GM10248 (cell line): ENCODE measurements around the gene TMEM272.

ENCODE experiments used
- CTCF ChIA-PET: fragments of 300-600 bp; sonication (Branson Sonifier 250); formaldehyde crosslinking; extraction: SDS; loops from one replicate; lab custom pipeline; 2021; ENCODE audit warnings: antibody characterized with exemption; lab: Yijun Ruan, JAX
- POLR2A ChIA-PET: fragments of 350-650 bp; sonication (Branson Sonifier 250); formaldehyde crosslinking; extraction: SDS; loops from one replicate; lab custom pipeline; 2020; ENCODE audit warnings: antibody characterized with exemption; lab: Yijun Ruan, JAX
- DNase-seq: peaks from one replicate; pipeline ENCODE4 v3.0.0; 2012; ENCODE audit errors: extremely low spot score
- TF ChIP-seq, protein P1 (sequence below): IDR thresholded peaks from 2 replicates; pipeline ENCODE4 v1.5.1; 2012; ENCODE audit warnings: mild to moderate bottlenecking, low read depth; ENCODE audit errors: extremely low read depth, missing control alignments, control extremely low read depth

Gene TMEM272

GRCh38 chr13:51808811-51809210 is 36.2 kb downstream of the TMEM272 start:
- POLR2A ChIA-PET = no interaction called here
- TF ChIP-seq, protein P1, sequence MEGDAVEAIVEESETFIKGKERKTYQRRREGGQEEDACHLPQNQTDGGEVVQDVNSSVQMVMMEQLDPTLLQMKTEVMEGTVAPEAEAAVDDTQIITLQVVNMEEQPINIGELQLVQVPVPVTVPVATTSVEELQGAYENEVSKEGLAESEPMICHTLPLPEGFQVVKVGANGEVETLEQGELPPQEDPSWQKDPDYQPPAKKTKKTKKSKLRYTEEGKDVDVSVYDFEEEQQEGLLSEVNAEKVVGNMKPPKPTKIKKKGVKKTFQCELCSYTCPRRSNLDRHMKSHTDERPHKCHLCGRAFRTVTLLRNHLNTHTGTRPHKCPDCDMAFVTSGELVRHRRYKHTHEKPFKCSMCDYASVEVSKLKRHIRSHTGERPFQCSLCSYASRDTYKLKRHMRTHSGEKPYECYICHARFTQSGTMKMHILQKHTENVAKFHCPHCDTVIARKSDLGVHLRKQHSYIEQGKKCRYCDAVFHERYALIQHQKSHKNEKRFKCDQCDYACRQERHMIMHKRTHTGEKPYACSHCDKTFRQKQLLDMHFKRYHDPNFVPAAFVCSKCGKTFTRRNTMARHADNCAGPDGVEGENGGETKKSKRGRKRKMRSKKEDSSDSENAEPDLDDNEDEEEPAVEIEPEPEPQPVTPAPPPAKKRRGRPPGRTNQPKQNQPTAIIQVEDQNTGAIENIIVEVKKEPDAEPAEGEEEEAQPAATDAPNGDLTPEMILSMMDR = no peak
- CTCF ChIA-PET = interaction anchor here (1.0 to 2.5 kb wide), 2 partner anchors 11 to 20 kb away, joined by 3 to 10 read pairs; no protein-coding TSS in a partner anchor
- no peak for DNase-seq

GRCh38 chr13:51807041-51807440 is 37.9 kb downstream of the TMEM272 start:
- no peak for DNase-seq
- CTCF ChIA-PET = interaction anchor here (0.7 to 2.2 kb wide), 3 partner anchors 8 to 321 kb away, joined by 3 to 10 read pairs (median 4); no protein-coding TSS in a partner anchor
- POLR2A ChIA-PET = no interaction called here
- TF ChIP-seq, protein P1 = no peak

- no peak for DNase-seq
- POLR2A ChIA-PET = no interaction called here
- TF ChIP-seq, protein P1 = no peak
- CTCF ChIA-PET = interaction anchor here (0.7 to 2.2 kb wide), 5 partner anchors 9 to 681 kb away, joined by 3 to 10 read pairs (median 4); no protein-coding TSS in a partner anchor
These were observed 38.4 kb downstream of the TMEM272 start for GRCh38 chr13:51806566-51806965.

- ChIA-PET POLR2A (no interaction called here), CTCF (interaction anchor here (0.9 to 1.9 kb wide), 4 partner anchors 9 to 681 kb away, joined by 3 to 19 read pairs (median 4); no protein-coding TSS in a partner anchor)
- TF ChIP-seq, protein P1 = no peak
- DNase-seq = no peak
These were observed 39.1 kb downstream of the TMEM272 start for GRCh38 chr13:51805925-51806324.

DNA sequence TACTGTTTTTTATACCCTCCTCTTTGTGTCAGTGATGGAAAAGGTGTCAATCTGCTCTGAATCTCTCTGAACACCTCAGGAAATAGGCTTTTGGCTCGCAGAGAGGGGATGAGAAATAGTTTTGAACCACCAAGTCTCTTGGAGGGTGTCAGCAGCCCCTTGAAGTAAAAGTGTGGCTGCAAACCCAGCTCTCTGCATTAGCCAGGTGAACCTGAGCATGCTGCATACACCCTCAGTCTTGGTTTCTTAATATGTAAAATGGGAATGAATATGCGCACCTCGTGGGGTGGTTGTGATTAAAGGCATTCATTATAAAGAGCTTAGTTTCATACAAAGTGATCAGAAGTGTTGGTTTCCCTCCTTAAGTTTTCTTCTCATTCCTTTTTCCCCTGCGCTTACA is 39.7 kb downstream of the TMEM272 start:
- ChIA-PET POLR2A (no interaction called here), CTCF (interaction anchor here (0.9 to 1.9 kb wide), 3 partner anchors 9 to 680 kb away, joined by 3 to 19 read pairs (median 5); no protein-coding TSS in a partner anchor)
- no peak for DNase-seq
- TF ChIP-seq, protein P1 = no peak

GRCh38 chr13:51804295-51805172 is 40.4 kb downstream of the TMEM272 start:
- DNase-seq = no peak
- ChIA-PET POLR2A (no interaction called here), CTCF (interaction anchor here (1.7 to 1.9 kb wide), 2 partner anchors 10 to 679 kb away, joined by 5 to 19 read pairs; no protein-coding TSS in a partner anchor)
- TF ChIP-seq, protein P1 = no peak
